Activated CD8-positive, alpha-beta memory T cell treated with anti-CD3 and anti-CD28 coated beads for 36 hours (primary cell): ENCODE data around the gene CLNK. TPM values are rescaled to one million over a fixed set of nuclear protein-coding genes. Genes with fewer than 3 reads are reported as not detected.
"Not testable (repeated sequence)": the region's sequence is repeated elsewhere in the genome, so short reads cannot be mapped to it uniquely, and the experiment has no call there.

Experiments
- CTCF ChIA-PET: fragments of 350-600 bp; sonication (Branson Sonifier 250); formaldehyde crosslinking; loops from one replicate; lab custom pipeline; 2021; ENCODE audit warnings: antibody characterized with exemption; lab: Charles Lee
- POLR2A ChIA-PET: fragments of 350-600 bp; sonication (Branson Sonifier 250); formaldehyde crosslinking; loops from one replicate; lab custom pipeline; 2021; ENCODE audit warnings: antibody characterized with exemption; lab: Charles Lee
- total RNA-seq, 2 experiments: library from RNA; stranded (reverse); gene quantifications; one replicate each; pipeline ENCODE4 v1.2.3, GENCODE V29; 2021

The CLNK gene
- total RNA-seq, 2 experiments from 2014 or later, result 0.06 to 0.13 TPM

DNA sequence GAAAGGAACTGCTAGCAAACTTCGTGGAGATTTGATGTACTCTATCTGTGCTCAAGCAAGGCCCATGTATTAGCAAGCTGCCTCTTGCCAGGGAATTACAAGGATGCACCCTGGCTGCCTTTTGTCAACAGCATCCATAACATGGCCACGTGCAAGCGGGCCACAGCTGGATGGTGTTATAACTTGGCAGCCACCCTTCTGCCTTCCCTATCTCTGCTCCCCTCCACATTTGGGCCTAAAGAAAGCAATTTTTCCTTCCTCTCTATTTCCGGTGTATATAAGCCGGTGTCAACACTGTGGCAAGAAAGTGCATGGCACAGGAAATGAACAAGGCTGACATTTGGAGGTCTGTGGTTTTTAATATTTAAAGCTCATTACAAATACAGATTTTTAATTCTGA is 94.8 kb downstream of the CLNK start:
- POLR2A ChIA-PET, result no interaction called here

DNA sequence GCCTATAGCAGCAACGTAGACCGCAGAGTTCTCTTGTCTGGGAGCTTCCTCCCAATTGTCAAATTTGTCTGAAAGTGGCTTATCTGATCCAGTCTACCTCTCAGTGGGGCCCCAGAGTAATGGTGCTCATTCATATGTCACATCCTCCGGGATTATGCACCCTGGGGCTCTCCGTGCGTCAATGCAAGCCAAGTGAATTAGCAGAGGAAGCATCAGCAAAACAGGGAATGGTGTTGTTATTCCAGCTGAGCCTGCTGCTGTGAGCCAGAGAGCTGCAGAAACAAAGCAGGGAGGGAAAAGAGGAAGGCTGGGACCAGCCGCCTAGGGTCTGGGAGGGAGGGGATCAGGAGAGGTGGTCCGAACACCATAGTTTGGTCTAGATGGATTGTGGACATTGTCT is 95.2 kb downstream of the CLNK start:
- POLR2A ChIA-PET, result no interaction called here
- CTCF ChIA-PET, result no interaction called here

More for the DNA sequence above, 94.8 kb downstream of the CLNK start:
- CTCF ChIA-PET, result no interaction called here

DNA sequence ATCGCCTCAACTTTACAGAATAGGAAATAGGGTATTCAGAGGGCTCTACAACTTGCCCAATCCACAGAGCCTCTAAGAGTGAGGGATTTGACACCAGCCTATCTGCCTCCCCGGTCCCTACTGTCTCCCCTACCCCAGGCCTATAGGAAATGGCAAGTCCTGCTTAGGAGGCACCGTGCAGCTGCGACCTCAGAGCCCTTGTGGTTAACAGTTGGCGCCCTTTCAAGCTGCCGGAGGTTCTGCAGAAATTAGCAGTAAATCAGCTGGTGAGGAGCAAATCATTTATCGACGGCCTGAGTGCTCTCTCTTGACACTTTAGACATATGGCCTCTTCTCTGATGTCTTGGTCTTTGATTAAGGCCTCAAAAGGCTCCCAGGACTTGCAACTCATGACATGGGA is 96.9 kb downstream of the CLNK start:
- POLR2A ChIA-PET, result no interaction called here
- CTCF ChIA-PET, result no interaction called here

DNA sequence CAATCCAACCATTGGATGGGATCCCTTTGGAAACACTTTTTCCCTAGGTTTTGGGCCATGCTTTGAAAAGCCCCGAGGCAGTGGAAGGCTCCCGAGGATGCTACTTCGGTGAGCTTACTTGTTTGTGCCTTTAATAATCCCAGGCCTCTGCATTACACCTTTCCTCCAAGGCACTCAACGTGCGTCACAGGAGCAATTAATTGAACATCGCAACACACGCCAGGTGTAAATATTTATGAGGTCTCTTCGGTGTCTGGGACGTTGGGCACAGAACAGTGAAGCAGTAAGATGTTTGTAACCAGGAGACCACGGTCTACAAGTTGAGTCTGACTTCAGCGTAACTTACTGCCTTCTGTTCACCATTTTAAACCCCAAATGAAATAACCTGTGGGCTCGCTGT is 97.3 kb downstream of the CLNK start:
- ChIA-PET POLR2A (no interaction called here), CTCF (no interaction called here)

DNA sequence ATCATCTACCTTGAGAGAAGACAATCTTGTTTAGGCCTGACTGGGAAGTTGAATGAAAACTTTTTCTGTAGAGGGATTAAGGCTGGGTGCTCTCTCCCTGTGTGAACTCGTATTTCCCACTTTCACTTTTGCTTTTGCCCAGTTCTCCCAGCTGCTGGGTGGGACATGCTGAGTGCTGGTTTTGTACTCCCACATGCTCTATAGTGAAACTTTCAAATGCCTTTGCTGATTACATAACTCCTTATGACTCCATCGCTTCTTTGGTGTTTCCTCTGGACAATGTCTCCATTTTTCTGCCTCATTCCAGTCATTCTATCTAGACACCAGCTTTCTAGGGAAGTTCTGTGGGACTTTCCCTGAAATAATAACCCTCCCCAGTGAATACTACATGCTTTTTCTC is 100.5 kb downstream of the CLNK start:
- CTCF ChIA-PET, result no interaction called here
- POLR2A ChIA-PET, result no interaction called here

DNA sequence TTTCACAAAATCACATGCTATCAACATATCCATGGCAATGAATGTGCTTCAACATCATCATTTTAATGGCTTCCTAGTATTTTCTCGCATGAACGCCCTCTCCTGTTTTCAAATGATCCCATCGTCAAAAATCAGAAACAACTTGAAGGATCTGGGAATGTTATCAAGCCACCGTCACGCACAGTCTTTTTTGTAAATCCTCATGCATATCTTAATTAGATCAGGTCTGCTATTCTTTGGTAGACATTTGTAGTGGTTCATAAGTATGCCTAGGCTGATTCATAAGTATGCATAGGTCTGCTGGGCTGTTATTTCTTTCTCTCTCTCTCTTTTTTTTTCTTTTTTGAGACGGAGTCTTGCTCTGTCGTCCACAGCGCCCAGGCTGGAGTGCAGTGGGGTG is 101.6 kb downstream of the CLNK start:
- ChIA-PET POLR2A (no interaction called here), CTCF (no interaction called here)

DNA sequence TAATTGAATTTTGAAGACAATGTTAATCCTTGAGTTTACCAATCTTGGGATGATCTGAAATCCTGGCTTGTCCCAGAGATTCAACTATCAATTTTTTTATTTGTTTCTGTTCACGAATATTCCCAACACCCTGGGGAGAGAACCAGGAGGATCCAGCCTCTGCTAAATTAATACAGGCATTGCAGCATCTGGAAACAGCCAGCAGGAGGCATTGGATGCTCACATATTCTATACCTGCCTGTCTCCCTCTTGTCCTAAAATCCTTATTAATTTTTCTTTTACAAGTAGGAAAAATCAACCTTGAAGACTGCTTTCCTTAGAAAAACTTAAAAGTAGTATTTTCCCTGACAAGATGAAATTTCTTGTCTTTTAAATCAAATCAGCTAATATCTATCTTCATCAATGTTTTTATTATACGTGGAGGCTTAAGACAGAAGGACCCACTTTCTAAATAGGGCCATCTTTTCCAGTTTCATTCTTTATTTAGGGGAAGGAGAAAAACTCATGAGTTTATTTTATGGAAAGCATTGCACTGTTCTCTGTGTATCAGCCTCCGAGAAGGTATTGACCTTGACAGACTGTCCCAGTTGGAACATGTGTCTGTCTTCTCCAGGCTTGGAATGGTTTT is 102.4 kb downstream of the CLNK start:
- POLR2A ChIA-PET, result no interaction called here
- CTCF ChIA-PET, result no interaction called here

DNA sequence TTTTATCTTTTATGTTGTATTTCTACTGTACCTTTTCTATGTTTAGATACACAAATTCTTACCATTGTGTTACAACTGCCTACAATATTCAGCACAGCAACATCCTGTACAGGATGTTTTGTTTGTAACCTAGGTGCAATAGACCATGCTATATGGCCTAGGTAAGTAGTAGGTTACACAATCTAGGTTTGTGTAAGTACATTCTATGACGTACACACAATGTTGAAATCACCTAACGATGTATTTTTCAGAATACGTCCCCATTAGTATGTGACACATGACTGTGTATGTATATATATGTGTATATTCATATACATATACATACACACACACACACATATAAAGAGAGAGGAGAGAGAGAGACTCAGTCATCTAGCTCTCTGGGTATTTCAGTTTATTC is 103.5 kb downstream of the CLNK start:
- ChIA-PET POLR2A (no interaction called here), CTCF (no interaction called here)

DNA sequence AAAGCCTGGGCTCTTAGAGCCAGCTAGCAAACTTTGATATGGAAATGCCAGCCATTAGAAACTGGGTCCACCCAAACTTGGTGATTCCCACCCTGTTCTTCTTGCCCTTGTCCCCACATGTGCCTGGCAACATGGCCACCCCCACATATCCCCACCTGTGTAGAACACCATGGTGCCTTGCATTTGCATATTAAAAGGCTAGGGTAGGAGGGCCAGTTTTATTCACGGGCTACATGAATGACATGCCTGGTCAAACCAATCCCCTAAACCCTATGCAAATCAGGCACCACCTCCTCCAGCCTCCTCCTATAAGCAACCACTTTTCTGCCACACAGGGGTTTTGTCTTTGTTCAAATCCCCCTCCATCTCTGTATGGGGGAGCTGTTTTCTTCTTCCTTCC is 104.9 kb downstream of the CLNK start:
- ChIA-PET CTCF (no interaction called here), POLR2A (no interaction called here)

DNA sequence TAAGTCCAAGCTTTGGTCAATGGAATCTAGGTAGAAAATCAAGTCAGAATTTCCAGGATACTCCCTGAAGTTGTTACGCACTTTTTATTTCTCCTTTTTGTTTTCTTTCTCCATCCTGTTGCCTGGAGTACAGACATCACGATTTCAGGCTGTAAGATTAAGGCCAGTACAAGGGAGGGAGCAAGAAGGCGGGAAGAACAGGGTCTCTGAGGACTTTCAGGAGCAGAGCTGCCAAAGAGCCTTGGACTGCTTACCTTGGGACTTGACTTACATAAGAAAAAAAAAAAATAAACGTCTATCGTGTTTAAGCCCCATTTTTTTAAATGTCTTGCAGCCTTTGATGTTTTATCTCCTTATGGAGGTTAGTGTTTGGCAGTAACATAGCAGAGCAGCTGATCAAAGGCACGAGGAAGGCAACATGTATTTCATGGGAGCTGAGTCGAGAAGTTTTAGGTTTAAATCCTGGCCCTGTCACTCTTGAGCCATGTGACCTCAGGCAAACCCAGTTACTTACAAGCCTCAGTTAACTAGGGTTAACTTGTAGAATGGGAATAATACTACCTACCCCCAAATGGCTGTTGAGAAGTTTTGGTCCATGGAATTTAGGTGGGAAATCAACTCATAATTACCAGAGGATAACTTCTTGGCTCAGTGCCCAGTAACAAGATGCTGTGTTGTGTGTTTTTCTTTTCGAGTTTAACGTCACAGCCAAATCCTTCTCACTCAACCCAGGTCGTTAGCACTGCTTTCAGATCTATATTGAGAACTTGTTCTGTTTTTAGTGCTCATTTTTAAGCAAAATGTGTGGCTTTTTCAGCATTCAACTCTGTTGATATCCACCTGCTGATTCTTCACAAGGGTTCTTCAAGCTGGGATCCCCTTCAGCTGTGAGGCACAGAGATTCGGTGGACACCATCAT is 106.8 kb downstream of the CLNK start:
- ChIA-PET CTCF (no interaction called here), POLR2A (no interaction called here)

DNA sequence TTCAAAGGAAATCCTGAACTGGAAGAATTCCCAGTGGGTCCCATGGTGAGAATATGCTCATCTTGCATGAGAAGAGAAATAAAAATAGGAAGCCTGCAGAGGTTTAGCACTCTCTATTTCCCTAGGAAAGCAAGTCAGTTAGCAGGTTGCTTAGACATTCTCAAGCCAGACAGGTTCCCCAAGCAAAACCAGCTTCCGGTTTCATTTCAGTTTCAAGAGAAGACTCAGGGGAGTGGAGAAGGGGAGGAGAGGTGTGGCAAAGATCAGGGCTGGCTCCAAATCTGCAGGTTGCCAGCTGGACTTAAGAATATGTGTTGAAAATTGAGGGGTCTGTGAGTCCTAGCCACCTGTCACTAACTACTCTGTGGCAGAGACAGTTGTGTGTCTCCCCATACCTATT is 107.5 kb downstream of the CLNK start:
- CTCF ChIA-PET, result no interaction called here
- POLR2A ChIA-PET, result no interaction called here

DNA sequence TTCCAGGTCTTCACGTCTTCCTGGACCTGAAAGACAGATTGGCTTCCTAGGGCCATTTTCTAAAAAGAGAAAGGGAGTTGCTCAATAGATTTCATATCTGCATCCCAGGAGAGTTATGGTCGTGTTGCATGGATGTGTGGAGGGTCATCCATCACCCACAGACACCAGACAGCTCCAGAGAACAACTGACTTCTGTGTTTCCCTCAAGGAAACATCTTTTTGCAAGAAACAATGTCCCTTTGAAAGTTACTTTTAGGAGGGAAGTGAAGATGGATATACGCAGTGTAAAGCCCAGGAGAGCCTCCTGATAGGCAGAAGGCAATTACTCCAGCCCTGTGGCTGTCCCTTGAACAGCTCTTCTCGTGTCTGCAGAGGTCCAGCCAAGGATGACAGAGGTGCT is 108.3 kb downstream of the CLNK start:
- CTCF ChIA-PET, result no interaction called here
- POLR2A ChIA-PET, result no interaction called here

DNA sequence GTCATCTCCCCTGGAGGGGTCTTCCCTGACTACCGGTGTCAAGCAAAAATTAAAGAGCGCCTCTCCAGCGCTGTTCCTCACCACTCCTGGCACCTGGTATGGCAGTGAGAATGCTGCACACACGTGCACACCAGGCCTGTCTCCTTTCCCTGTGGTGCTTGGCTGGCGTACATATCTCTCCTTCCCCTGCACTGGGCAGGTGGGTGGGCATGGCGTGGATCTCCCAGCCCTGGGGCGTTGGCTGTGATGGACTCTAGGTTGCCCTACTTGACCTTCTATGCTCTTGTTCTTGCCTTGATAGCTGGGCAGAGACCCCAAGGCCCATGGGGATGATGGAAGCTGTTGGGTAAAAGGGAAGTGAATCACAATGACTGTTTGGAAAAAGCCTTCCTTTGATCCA is 109.2 kb downstream of the CLNK start:
- POLR2A ChIA-PET, result no interaction called here
- CTCF ChIA-PET, result no interaction called here

DNA sequence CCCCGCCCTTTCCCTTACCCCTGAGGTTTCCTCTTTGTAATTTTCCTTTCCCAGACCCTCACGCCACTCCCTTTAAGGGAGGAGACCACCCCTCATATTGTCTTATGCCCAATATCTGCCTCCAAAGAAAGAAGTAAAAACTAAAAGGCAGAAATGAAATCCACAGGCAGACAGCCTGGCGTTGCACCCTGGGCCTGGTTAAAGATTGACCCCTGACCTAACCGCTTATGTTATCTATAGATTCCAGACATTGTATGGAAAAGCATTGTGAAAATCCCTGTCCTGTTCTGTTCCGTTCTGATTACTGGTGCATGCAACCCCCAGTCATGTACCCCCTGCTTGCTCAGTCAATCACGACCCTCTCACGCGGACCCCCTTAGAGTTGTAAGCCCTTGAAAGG is 110.0 kb downstream of the CLNK start:
- CTCF ChIA-PET, POLR2A ChIA-PET: not testable (repeated sequence)

DNA sequence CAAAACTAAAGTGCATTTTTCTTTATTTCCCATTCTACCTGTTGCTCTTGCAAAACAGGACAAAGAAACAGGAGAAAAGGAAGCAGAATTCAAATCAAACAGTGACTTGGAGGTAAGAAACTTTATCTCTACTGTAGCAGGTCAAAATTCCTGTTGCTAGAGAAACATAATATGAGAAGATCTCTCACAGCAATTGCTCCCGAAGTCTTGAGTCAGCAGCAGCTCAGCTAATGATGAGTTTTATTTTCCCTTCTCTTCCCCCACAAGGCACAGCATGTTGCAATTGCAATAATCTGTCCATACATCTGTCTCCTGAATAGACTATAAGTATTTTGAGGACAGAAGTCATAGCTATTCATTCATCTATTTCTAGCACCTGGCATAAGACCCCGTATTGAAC is 112.7 kb downstream of the CLNK start:
- POLR2A ChIA-PET, result no interaction called here

DNA sequence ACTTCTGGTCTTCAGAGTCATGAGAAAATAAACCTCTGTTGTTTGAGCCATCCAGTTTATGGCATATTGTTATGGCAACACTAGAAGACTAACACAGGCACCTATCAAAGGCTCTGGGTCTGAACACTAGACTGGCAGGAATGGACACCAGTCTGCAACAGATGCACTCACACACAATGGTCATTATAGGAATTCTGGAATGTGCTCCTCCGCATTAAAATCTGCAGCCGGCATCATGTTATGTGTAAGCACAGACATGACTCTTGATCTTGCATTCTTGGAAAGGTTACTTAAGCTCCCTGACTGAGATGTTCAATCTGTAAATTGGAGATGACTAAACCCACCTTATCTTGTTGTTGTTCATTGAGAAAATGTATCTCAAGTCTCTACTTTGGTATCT is 115.1 kb downstream of the CLNK start:
- ChIA-PET CTCF (no interaction called here), POLR2A (no interaction called here)

More for the DNA sequence above, 112.7 kb downstream of the CLNK start:
- CTCF ChIA-PET, result no interaction called here

DNA sequence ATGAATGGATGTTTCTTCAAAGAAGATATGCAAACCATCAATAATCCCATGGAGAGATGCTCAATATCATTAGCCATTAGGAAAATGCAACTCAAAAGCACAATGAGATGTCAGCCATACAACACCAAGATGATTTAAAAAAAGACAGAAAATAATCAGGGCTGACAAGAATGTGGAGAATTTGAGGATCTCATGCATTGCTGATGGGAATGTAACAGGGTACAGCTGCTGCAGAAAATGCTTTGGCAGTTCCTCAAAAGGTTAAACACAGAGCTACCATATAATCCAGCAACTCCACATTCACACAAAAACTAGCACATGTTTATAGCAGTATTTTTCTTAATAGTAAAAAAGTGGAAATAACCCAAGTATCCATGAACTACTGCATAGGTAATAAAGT is 116.8 kb downstream of the CLNK start:
- ChIA-PET CTCF (no interaction called here), POLR2A (no interaction called here)

DNA sequence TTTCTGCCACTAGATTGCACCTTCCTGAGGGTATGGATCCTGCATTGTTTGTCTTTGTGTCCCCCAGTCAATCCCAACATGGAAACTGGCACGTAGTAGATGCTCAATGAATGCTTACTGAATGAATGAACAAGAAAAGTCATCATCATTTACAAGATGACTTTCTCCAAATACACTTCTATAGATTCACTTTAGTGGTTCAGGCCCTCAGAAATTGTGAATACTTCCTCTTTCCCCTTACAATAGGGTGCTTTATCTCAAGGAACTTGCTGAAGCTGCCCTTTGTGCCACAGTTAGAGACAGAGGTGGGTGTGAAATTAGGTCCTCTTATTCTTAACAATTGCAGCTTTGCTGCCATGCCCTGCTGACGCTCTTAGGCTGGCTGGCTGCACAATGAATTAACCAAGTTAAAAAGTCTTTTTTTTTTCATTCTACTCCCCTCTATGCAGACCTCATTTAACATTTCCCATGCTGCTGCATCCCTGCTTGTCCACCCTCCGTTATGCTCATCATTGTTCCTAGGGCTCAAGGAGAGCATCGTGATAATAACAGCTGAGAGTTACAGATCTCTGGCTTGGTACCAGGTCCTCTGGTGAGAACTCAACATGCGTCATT is 119.3 kb downstream of the CLNK start:
- CTCF ChIA-PET, result no interaction called here
- POLR2A ChIA-PET, result no interaction called here

DNA sequence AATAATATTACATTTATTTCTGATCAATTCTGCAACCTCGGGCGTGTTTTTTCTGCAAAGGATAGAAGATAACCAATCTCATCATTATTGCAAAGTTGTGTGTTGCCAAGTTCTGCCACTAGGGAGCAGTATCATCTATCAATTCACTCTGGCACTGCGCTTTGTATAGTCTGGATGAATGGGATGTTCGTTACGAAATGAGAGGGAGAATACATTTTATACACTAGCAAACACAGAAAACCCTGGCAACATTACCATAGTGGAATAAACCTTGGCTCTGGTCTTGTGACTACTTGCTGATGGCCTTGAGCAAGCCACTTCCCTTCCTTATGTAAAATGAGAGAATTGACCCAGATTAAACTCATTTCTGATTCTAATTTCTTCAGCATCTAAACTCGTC is 129.9 kb downstream of the CLNK start:
- ChIA-PET POLR2A (no interaction called here), CTCF (interaction anchor here (1.5 kb wide), 1 partner anchor 16 kb away, joined by 3 read pairs; no protein-coding TSS in a partner anchor)

DNA sequence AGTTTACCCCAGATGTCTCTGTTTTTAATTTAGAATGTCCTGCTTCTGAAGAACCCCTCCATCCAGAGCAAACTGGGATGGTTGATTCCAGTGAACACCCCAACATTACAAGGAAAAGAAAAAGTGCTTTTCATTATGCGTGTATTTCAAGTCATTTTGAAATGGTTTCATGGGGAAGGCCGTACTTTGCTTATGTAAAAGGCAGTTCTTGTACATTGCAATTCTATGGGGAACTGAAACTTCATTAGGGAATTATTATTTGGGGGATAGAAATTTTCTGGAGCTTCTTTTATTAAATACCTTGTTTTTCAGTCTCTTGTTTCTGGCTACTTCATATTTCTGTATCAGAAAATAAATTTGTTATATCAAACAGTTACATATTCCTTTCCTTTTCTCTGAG is 130.4 kb downstream of the CLNK start:
- POLR2A ChIA-PET, result no interaction called here
- CTCF ChIA-PET, result interaction anchor here (0.5 to 1.5 kb wide), 2 partner anchors 15 to 162 kb away, joined by 3 read pairs; no protein-coding TSS in a partner anchor
